Right lobe of liver (tissue), 4 donors: ENCODE data around the gene E2F6.

Source experiments
- CTCF ChIP-seq, 4 donors: fragments of 200-600 bp in 3 of 4; fragments of 450-650 bp in 1 of 4; IDR thresholded peaks; one replicate each; pipeline versions ENCODE4 v1.5.1 to v1.8.0; 2016 to 2022; ENCODE audit warnings: antibody characterized with exemption in 4 of 4, mild to moderate bottlenecking in 2 of 4
- POLR2A ChIP-seq: fragments of 450-650 bp; IDR thresholded peaks from one replicate; pipeline ENCODE4 v1.6.1; 2017; ENCODE audit warnings: antibody characterized with exemption, mild to moderate bottlenecking
- donor health status: DM: no; HTN: no; CAD: no.
- donor health status: DM: no; HTN: no; CAD: no.
- donor health status: DM: no; HTN: yes; CAD: no.

- TF ChIP-seq CTCF (IDR thresholded peaks at IDR 0.05) = no peak
- TF ChIP-seq POLR2A = no peak
Observed at GRCh38 chr2:11422901-11423435, 43.0 kb downstream of the E2F6 start.
